GM04503 (cell line): ENCODE measurements around the gene IQSEC1.
A peak's percentile ranks its signal among the peaks of the same experiment; 100 is the strongest.

ENCODE experiments used
- DNase-seq: peaks from one replicate; pipeline ENCODE4 v3.0.0-alpha.2; 2012; ENCODE audit warnings: low read depth

The IQSEC1 gene

GRCh38 chr3:12907296-12907695 is 165.9 kb downstream of the IQSEC1 start:
- DNase-seq: no peak

- DNase-seq: no peak
These were observed 166.3 kb downstream of the IQSEC1 start for GRCh38 chr3:12906916-12907290.

- no peak for DNase-seq
These were observed 166.9 kb downstream of the IQSEC1 start for GRCh38 chr3:12906141-12906915.

GRCh38 chr3:12905316-12906071 is 167.7 kb downstream of the IQSEC1 start:
- DNase-seq: no peak

- no peak for DNase-seq
These were observed 168.3 kb downstream of the IQSEC1 start for GRCh38 chr3:12904951-12905315.

GRCh38 chr3:12903881-12904280 is 169.3 kb downstream of the IQSEC1 start:
- no peak for DNase-seq

- DNase-seq: no peak
These were observed 170.0 kb downstream of the IQSEC1 start for GRCh38 chr3:12903000-12903800.

GRCh38 chr3:12902181-12902999 is 170.8 kb downstream of the IQSEC1 start:
- DNase-seq: no peak

GRCh38 chr3:12901623-12902045 is 171.6 kb downstream of the IQSEC1 start:
- DNase-seq: no peak

- DNase-seq: no peak
These were observed 172.3 kb downstream of the IQSEC1 start for GRCh38 chr3:12900885-12901411.

GRCh38 chr3:12898965-12899755 is 174.1 kb downstream of the IQSEC1 start:
- no peak for DNase-seq

GRCh38 chr3:12898290-12898964 is 174.8 kb downstream of the IQSEC1 start:
- DNase-seq: no peak

- DNase-seq: no peak
These were observed 175.6 kb downstream of the IQSEC1 start for GRCh38 chr3:12897381-12898289.

GRCh38 chr3:12896063-12896985 is 176.9 kb downstream of the IQSEC1 start:
- DNase-seq: no peak

GRCh38 chr3:12895391-12896062 is 177.7 kb downstream of the IQSEC1 start:
- no peak for DNase-seq

- DNase-seq: no peak
These were observed 178.6 kb downstream of the IQSEC1 start for GRCh38 chr3:12894629-12895028.

GRCh38 chr3:12893852-12894251 is 179.4 kb downstream of the IQSEC1 start:
- DNase-seq: peak; percentile 11
